Activated CD4-positive, alpha-beta memory T cell treated with anti-CD3 and anti-CD28 coated beads for 36 hours (primary cell): ENCODE measurements around the gene PIK3IP1. TPM values are rescaled to one million over a fixed set of nuclear protein-coding genes. Genes with fewer than 3 reads are reported as not detected.

Experiments
- CTCF ChIA-PET: fragments of 350-600 bp; sonication (Branson Sonifier 250); formaldehyde crosslinking; loops from one replicate; lab custom pipeline; 2021; ENCODE audit warnings: antibody characterized with exemption, inconsistent platforms; lab: Charles Lee
- POLR2A ChIA-PET: fragments of 350-600 bp; sonication (Branson Sonifier 250); formaldehyde crosslinking; loops from one replicate; lab custom pipeline; 2021; ENCODE audit warnings: antibody characterized with exemption; lab: Charles Lee
- DNase-seq: peaks from one replicate; pipeline ENCODE4 v3.0.0-alpha.2; 2020
- H3K27ac Mint-ChIP-seq: one replicate; pipeline ENCODE4 v1.8.0; 2021; ENCODE audit warnings: mixed read lengths
- H3K27me3 Mint-ChIP-seq: one replicate; pipeline ENCODE4 v1.8.0; 2021; ENCODE audit warnings: mixed read lengths
- H3K36me3 Mint-ChIP-seq: one replicate; pipeline ENCODE4 v1.8.0; 2021; ENCODE audit warnings: mixed read lengths
- H3K4me1 Mint-ChIP-seq: one replicate; pipeline ENCODE4 v1.8.0; 2021; ENCODE audit warnings: low read depth, mixed read lengths
- H3K4me3 Mint-ChIP-seq: one replicate; pipeline ENCODE4 v1.8.0; 2021; ENCODE audit warnings: mild to moderate bottlenecking, mixed read lengths
- H3K9me3 Mint-ChIP-seq: one replicate; pipeline ENCODE4 v1.8.0; 2021; ENCODE audit warnings: mixed read lengths
- intact Hi-C: fragments of 100-400 bp; cut with micrococcal nuclease; formaldehyde crosslinking; loops from one replicate; pipeline ENCODE4 v1.15.1; 2023
- total RNA-seq, 2 experiments: library from RNA; stranded (reverse); gene quantifications; one replicate each; pipeline ENCODE4 v1.2.3, GENCODE V29; 2021

PIK3IP1 gene
- total RNA-seq, 2 experiments from 2014 or later: 18.8 to 19.1 TPM

GRCh38 chr22:31271026-31271425, 21.3 kb downstream of the PIK3IP1 start:
- ChIA-PET CTCF (interaction anchor here (0.8 to 6.0 kb wide), 9 partner anchors 13 to 186 kb away, joined by 3 to 79 read pairs (median 9); partner anchors contain the start of genes LIMK2, PIK3IP1 and SELENOM), POLR2A (no interaction called here)
- Mint-ChIP-seq H3K27me3 (no peaks in the 10 kb centered on the region), H3K9me3 (no peaks in the 10 kb centered on the region), H3K4me3 (no peak overlapping the region), H3K4me1 (peaks cover 17% of the 10 kb centered on the region), H3K36me3 (peaks cover 45% of the 10 kb centered on the region), H3K27ac (no peak overlapping the region)
- intact Hi-C loops: loop anchor here (5.0 to 10.0 kb wide), 2 partner anchors 34 to 326 kb away; no protein-coding TSS in a partner anchor
- no peak for DNase-seq

GRCh38 chr22:31269892-31270579, 22.3 kb downstream of the PIK3IP1 start:
- peak overlapping the region; percentile 41 for H3K27ac Mint-ChIP-seq
- H3K27me3 Mint-ChIP-seq: no peaks in the 10 kb centered on the region
- H3K36me3 Mint-ChIP-seq: peaks cover 42% of the 10 kb centered on the region
- intact Hi-C loops: loop anchor here (5.0 to 10.0 kb wide), 2 partner anchors 33 to 325 kb away; no protein-coding TSS in a partner anchor
- peaks cover 12% of the 10 kb centered on the region for H3K4me1 Mint-ChIP-seq
- H3K9me3 Mint-ChIP-seq: no peaks in the 10 kb centered on the region
- H3K4me3 Mint-ChIP-seq: no peak overlapping the region
- CTCF ChIA-PET: interaction anchor here (0.7 to 5.0 kb wide), 9 partner anchors 14 to 185 kb away, joined by 3 to 55 read pairs (median 3); partner anchors contain the start of genes PIK3IP1 and SELENOM
- no peak for DNase-seq
- POLR2A ChIA-PET: interaction anchor here (1.0 to 1.2 kb wide), 2 partner anchors 16 to 58 kb away, joined by 3 read pairs; partner anchors contain the start of gene LIMK2

- no peak overlapping the region for H3K27ac Mint-ChIP-seq
- POLR2A ChIA-PET: no interaction called here
- no peak for DNase-seq
- no peaks in the 10 kb centered on the region for H3K27me3 Mint-ChIP-seq
- H3K4me1 Mint-ChIP-seq: peaks cover 11% of the 10 kb centered on the region
- peaks cover 33% of the 10 kb centered on the region for H3K36me3 Mint-ChIP-seq
- H3K9me3 Mint-ChIP-seq: no peaks in the 10 kb centered on the region
- CTCF ChIA-PET: interaction anchor here (1.4 to 1.5 kb wide), 2 partner anchors 17 to 45 kb away, joined by 3 to 4 read pairs; no protein-coding TSS in a partner anchor
- H3K4me3 Mint-ChIP-seq: no peak overlapping the region
- intact Hi-C loops: no loop called here
Measured at GRCh38 chr22:31268281-31268680, 24.0 kb downstream of the PIK3IP1 start.

- intact Hi-C loops: no loop called here
- ChIA-PET POLR2A (interaction anchor here (0.7 kb wide), 1 partner anchor 120 kb away, joined by 5 read pairs; no protein-coding TSS in a partner anchor), CTCF (interaction anchor here (1.0 kb wide), 1 partner anchor 8 kb away, joined by 3 read pairs; no protein-coding TSS in a partner anchor)
- no peak for DNase-seq
- H3K36me3 Mint-ChIP-seq: peaks cover 48% of the 10 kb centered on the region
- H3K27me3 Mint-ChIP-seq: no peaks in the 10 kb centered on the region
- no peak overlapping the region for H3K27ac Mint-ChIP-seq
- no peaks in the 10 kb centered on the region for H3K4me1 Mint-ChIP-seq
- no peaks in the 10 kb centered on the region for H3K9me3 Mint-ChIP-seq
- H3K4me3 Mint-ChIP-seq: no peak overlapping the region
Measured at GRCh38 chr22:31263896-31264640, 28.2 kb downstream of the PIK3IP1 start.

- POLR2A ChIA-PET: no interaction called here
- intact Hi-C loops: no loop called here
- no peak overlapping the region for H3K4me3 Mint-ChIP-seq
- no peak for DNase-seq
- CTCF ChIA-PET: interaction anchor here (1.4 kb wide), 1 partner anchor 10 kb away, joined by 5 read pairs; no protein-coding TSS in a partner anchor
- H3K4me1 Mint-ChIP-seq: no peaks in the 10 kb centered on the region
- no peaks in the 10 kb centered on the region for H3K9me3 Mint-ChIP-seq
- no peaks in the 10 kb centered on the region for H3K27me3 Mint-ChIP-seq
- no peak overlapping the region for H3K27ac Mint-ChIP-seq
- H3K36me3 Mint-ChIP-seq: peaks cover 38% of the 10 kb centered on the region
Measured at GRCh38 chr22:31262312-31263133, 29.8 kb downstream of the PIK3IP1 start.

DNA sequence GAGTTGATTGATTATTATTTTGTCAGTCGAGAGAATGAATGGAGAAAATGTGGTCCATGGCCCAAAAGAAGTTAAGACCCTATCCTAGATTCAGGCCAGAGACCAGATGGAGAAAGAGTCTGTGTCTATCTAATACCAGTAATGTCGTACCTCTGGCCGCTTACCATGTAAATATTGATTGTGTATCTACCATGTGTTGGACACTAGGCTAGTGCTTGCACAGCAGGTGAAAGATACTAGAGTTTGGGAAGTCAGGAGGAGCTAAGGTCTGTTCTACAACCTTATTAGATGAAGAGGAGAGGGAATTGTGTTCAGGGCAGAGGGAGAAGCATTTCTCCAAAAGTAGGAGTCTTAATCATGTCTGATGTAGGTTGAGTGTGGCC, 31.8 kb downstream of the PIK3IP1 start:
- DNase-seq: no peak
- POLR2A ChIA-PET: no interaction called here
- intact Hi-C loops: no loop called here
- CTCF ChIA-PET: no interaction called here
- H3K27ac Mint-ChIP-seq: no peak overlapping the region
- H3K27me3 Mint-ChIP-seq: no peaks in the 10 kb centered on the region
- H3K4me1 Mint-ChIP-seq: no peaks in the 10 kb centered on the region
- H3K36me3 Mint-ChIP-seq: peaks cover 26% of the 10 kb centered on the region
- H3K4me3 Mint-ChIP-seq: no peak overlapping the region
- no peaks in the 10 kb centered on the region for H3K9me3 Mint-ChIP-seq

DNA sequence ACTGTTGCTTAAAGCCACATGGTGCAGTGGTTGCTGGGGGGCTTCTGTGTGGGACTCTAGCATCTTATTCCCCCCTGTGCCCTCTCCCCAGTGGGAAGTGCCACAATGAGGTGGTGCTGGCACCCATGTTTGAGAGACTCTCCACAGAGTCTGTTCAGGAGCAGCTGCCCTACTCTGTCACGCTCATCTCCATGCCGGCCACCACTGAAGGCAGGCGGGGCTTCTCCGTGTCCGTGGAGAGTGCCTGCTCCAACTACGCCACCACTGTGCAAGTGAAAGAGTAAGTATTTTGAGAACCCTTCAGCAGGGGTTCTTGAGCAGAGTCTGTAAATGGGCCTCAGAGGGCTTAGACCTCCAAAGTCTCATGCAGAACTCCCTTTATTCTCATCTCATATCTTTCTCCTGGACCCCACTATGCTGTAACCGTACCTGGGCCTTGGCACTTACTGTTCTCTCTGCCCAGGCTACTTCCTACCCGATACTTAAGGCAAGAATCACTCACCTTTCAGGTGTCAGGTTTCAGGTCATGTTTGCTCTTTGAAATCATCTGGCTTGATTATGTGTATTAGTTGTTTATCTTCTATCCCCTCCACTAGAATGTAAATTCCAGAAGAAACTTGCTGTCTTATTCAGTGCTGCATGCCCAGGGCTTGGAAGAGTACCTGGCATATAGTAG, 32.4 kb downstream of the PIK3IP1 start:
- Mint-ChIP-seq H3K9me3 (no peaks in the 10 kb centered on the region), H3K27me3 (no peaks in the 10 kb centered on the region), H3K4me1 (no peaks in the 10 kb centered on the region), H3K27ac (no peak overlapping the region), H3K4me3 (no peak overlapping the region), H3K36me3 (peaks cover 26% of the 10 kb centered on the region)
- POLR2A ChIA-PET: no interaction called here
- DNase-seq: no peak
- intact Hi-C loops: no loop called here
- CTCF ChIA-PET: interaction anchor here (1.2 kb wide), 2 partner anchors 13 to 15 kb away, joined by 3 read pairs; no protein-coding TSS in a partner anchor

GRCh38 chr22:31253949-31254348, 38.3 kb downstream of the PIK3IP1 start:
- intact Hi-C loops: no loop called here
- Mint-ChIP-seq H3K36me3 (peaks cover 2% of the 10 kb centered on the region), H3K27me3 (no peaks in the 10 kb centered on the region), H3K9me3 (no peaks in the 10 kb centered on the region), H3K27ac (no peak overlapping the region), H3K4me1 (no peaks in the 10 kb centered on the region), H3K4me3 (no peak overlapping the region)
- ChIA-PET POLR2A (interaction anchor here (0.9 kb wide), 1 partner anchor 16 kb away, joined by 3 read pairs; no protein-coding TSS in a partner anchor), CTCF (interaction anchor here (0.8 to 8.8 kb wide), 2 partner anchors 18 to 59 kb away, joined by 3 to 43 read pairs; no protein-coding TSS in a partner anchor)
- DNase-seq: no peak

GRCh38 chr22:31250740-31251600, 41.3 kb downstream of the PIK3IP1 start:
- Mint-ChIP-seq H3K36me3 (peaks cover 2% of the 10 kb centered on the region), H3K27me3 (no peaks in the 10 kb centered on the region), H3K4me3 (no peak overlapping the region), H3K4me1 (peaks cover 17% of the 10 kb centered on the region), H3K9me3 (no peaks in the 10 kb centered on the region), H3K27ac (no peak overlapping the region)
- no peak for DNase-seq
- intact Hi-C loops: no loop called here
- CTCF ChIA-PET: interaction anchor here (0.6 to 8.8 kb wide), 3 partner anchors 11 to 21 kb away, joined by 3 to 43 read pairs (median 5); no protein-coding TSS in a partner anchor
- POLR2A ChIA-PET: interaction anchor here (0.6 kb wide), 1 partner anchor 440 kb away, joined by 3 read pairs; no protein-coding TSS in a partner anchor
